ENCODE data around the gene SCN3B.

DNA sequence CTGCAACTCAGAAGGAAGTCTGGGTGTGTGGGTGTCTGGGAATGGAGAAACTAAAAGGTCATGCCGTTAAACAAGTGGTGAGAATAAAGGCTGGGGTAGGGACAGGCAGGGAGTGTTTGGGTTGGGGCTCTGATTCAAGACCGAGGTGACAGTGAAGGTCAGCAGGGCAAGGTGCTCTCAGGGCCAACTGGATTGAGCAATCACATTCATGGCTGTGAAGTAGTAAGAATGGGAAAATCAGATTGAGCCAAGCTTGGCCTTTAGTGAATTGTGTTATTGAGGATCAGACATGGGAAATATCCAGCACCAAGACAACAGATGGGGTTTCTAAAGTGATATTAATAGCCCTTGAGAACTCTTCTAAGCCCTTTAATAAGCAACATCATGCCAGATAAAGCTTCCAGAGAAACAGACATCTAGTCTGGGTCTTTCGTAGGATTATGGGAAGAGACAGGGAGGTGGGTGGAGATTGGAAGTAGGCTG lies 24.3 kb downstream of the SCN3B start:
- TF ChIP-seq, protein P1, sequence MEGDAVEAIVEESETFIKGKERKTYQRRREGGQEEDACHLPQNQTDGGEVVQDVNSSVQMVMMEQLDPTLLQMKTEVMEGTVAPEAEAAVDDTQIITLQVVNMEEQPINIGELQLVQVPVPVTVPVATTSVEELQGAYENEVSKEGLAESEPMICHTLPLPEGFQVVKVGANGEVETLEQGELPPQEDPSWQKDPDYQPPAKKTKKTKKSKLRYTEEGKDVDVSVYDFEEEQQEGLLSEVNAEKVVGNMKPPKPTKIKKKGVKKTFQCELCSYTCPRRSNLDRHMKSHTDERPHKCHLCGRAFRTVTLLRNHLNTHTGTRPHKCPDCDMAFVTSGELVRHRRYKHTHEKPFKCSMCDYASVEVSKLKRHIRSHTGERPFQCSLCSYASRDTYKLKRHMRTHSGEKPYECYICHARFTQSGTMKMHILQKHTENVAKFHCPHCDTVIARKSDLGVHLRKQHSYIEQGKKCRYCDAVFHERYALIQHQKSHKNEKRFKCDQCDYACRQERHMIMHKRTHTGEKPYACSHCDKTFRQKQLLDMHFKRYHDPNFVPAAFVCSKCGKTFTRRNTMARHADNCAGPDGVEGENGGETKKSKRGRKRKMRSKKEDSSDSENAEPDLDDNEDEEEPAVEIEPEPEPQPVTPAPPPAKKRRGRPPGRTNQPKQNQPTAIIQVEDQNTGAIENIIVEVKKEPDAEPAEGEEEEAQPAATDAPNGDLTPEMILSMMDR (conservative IDR thresholded peaks at IDR 0.05), result no peak
- no peak for TF ChIP-seq ZFX (IDR thresholded peaks at IDR 0.05)

All from C4-2B (cell line).